ENCODE data around the gene ENDOV. TPM values are rescaled to one million over a fixed set of nuclear protein-coding genes. Genes with fewer than 3 reads are reported as not detected.

ENDOV gene
- total RNA-seq = 10 to 100 TPM in 3 of 4 donors, 1 to 10 TPM in 1; 9.5 to 33.3 (median 18.5) TPM

DNA sequence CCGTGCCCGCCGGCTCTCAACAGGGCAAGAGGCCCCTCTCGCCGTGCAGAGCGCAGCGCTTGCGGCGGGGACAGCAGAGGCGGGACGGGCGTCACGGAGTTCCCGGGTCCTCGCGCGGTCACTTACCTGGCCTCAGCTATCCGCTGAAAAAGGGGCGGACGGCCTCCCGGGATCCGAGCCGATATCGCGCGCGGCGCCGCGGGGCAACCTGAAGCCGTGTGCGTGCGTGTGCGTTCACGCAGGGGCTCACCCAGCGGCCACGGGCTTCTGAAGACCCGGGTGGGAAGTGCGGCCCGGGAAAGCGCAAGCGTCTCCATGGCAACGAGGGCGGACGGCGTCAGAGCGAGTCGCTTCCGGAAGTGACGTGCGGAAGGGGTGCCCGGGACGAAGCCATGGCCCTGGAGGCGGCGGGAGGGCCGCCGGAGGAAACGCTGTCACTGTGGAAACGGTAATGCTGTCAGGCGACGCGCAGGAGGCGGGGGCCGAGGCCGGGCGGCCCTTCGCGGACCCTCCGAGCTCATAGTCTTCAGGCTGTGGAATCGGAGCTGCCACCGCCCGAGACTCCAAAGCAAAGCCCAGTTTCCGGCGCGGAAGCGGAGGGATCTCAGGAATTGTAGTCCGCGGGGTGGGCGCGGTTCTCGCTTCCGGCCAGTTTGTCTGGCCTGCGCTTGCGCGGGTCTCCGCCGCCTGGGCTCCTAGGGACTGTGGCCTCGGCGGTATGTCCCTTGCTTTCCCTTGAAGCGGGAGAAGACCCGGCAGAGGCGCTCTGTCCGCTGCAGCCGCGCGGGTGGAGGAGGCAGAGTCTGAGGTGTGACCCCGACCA, at the start of gene ENDOV:
TSS of gene ENDOV (plus strand) at position 365 of the 823 bp plus-strand sequence. CDS start at position 393, 28 bp downstream.
- H3K9me3 ChIP-seq = no peaks in the 10 kb centered on the region
- intact Hi-C loops (cut with DNase I; ENCODE audit: low total_unique reads) = no loop called here
- H3K4me1 ChIP-seq = peaks cover 4 to 7% of the 10 kb centered on the region in 2 donors
- H3K27me3 ChIP-seq = no peaks in the 10 kb centered on the region
- TF ChIP-seq POLR2A (IDR thresholded peaks at IDR 0.05) = peak; percentile 22 to 66
- TF ChIP-seq, protein P1, sequence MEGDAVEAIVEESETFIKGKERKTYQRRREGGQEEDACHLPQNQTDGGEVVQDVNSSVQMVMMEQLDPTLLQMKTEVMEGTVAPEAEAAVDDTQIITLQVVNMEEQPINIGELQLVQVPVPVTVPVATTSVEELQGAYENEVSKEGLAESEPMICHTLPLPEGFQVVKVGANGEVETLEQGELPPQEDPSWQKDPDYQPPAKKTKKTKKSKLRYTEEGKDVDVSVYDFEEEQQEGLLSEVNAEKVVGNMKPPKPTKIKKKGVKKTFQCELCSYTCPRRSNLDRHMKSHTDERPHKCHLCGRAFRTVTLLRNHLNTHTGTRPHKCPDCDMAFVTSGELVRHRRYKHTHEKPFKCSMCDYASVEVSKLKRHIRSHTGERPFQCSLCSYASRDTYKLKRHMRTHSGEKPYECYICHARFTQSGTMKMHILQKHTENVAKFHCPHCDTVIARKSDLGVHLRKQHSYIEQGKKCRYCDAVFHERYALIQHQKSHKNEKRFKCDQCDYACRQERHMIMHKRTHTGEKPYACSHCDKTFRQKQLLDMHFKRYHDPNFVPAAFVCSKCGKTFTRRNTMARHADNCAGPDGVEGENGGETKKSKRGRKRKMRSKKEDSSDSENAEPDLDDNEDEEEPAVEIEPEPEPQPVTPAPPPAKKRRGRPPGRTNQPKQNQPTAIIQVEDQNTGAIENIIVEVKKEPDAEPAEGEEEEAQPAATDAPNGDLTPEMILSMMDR (IDR thresholded peaks at IDR 0.05) = no peak
- H3K36me3 ChIP-seq = no peaks in the 10 kb centered on the region
- DNase-seq = peak; percentile 93
- H3K4me3 ChIP-seq = peak within 1 kb of the TSS; percentile 82 to 83
- H3K27ac ChIP-seq = peak within 1 kb of the TSS; percentile 87 to 96

DNA sequence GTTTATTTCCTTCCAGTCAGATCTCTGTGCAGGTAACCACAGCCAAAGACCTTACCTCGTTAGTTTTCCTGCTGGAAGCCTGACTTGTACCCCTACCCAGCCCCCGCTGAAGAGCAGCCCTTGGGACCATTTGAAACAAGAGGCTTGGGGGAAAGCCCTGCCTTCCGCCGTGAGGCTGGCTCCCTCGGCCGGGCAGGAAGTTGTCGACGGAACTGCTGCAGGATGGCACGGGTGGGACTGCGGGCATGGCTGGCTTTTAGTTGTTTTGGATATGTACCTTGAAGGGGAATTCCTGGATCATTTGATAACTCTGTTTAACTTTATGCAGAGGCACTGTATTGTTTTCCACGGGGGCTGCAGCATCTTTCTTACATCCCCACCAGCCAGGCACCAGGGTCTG, 49.0 kb upstream of the ENDOV start:
- no peaks in the 10 kb centered on the region for H3K9me3 ChIP-seq
- intact Hi-C loops (cut with DNase I; ENCODE audit: low total_unique reads) = no loop called here

DNA sequence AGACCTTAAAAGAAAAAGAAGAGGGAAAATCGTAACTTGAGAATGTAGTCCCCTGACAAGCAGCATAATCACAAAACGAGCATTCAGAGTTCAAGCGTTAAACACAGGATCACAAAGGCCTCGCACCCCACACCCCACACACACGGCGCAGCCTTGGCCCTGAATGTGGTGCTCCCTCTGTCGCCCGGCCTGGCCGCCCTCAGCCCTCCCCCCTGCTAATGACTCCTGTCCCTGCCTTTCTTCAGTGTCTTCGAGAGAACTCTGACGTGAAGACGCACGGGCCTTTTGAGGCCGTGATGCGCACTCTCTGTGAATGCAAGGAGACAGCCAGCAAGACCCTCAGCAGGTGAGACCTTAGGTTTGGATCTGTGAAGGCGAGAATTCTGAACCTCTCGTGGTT, 47.5 kb upstream of the ENDOV start:
- H3K27me3 ChIP-seq = no peaks in the 10 kb centered on the region
- H3K36me3 ChIP-seq = no peaks in the 10 kb centered on the region
- H3K4me3 ChIP-seq = no peak overlapping the region
- no peaks in the 10 kb centered on the region for H3K4me1 ChIP-seq
- H3K27ac ChIP-seq = no peak overlapping the region
- TF ChIP-seq, protein P1 (IDR thresholded peaks at IDR 0.05) = no peak
- TF ChIP-seq POLR2A (IDR thresholded peaks at IDR 0.05) = no peak
- no peaks in the 10 kb centered on the region for H3K9me3 ChIP-seq
- DNase-seq = no peak
- intact Hi-C loops (cut with DNase I; ENCODE audit: low total_unique reads) = no loop called here

More for the DNA sequence above, 49.0 kb upstream of the ENDOV start:
- Histone ChIP-seq H3K4me1 (no peaks in the 10 kb centered on the region), H3K27ac (no peak overlapping the region), H3K27me3 (no peaks in the 10 kb centered on the region), H3K4me3 (no peak overlapping the region), H3K36me3 (no peaks in the 10 kb centered on the region)
- TF ChIP-seq POLR2A (IDR thresholded peaks at IDR 0.05) = no peak
- TF ChIP-seq, protein P1 (IDR thresholded peaks at IDR 0.05) = no peak
- no peak for DNase-seq

DNA sequence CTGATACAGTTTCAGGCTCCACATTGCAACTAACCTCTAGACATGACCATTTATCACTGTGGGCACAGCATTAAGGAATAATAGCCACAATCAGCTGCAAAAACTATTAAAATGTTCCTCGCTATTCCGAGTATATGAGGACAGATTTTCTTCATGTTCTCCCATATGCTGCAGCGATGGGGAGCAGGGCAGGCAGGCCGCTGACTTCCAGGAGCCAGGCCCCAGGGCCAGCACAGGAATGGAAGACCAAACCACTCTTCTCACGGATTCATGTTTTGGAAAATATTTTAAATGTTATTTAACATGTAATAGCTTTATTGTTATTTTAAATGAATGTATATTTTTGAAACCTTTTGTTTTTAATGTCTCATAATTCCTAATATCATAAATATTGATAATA, 43.8 kb upstream of the ENDOV start:
- TF ChIP-seq, protein P1 (IDR thresholded peaks at IDR 0.05) = no peak
- TF ChIP-seq POLR2A (IDR thresholded peaks at IDR 0.05) = no peak
- Histone ChIP-seq H3K36me3 (no peaks in the 10 kb centered on the region), H3K4me3 (no peak overlapping the region), H3K27ac (no peak overlapping the region), H3K4me1 (no peaks in the 10 kb centered on the region), H3K27me3 (no peaks in the 10 kb centered on the region), H3K9me3 (no peaks in the 10 kb centered on the region)
- intact Hi-C loops (cut with DNase I; ENCODE audit: low total_unique reads) = no loop called here
- DNase-seq = no peak

DNA sequence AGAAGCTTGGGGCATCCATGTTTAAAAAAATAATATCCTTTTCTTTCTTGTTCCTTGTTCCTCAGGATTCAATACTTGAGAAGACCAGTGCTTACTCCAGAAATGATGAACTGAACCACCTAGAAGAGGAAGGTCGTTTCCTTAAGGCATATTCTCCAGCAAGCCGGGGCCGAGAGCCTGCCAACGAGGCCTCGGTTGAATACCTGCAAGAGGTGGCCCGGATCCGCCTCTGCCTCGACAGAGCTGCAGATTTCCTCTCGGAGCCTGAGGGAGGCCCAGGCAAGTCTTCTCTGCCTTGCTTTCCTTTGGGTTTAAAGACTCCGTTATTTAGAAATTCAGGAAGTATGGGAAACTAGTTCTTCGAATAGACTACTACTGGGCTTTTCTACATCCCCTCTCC, 42.5 kb upstream of the ENDOV start:
- Histone ChIP-seq H3K36me3 (no peaks in the 10 kb centered on the region), H3K4me3 (no peak overlapping the region), H3K4me1 (no peaks in the 10 kb centered on the region), H3K27ac (no peak overlapping the region), H3K9me3 (no peaks in the 10 kb centered on the region), H3K27me3 (no peaks in the 10 kb centered on the region)
- TF ChIP-seq, protein P1 (IDR thresholded peaks at IDR 0.05) = no peak
- no peak for TF ChIP-seq POLR2A (IDR thresholded peaks at IDR 0.05)
- no peak for DNase-seq
- intact Hi-C loops (cut with DNase I; ENCODE audit: low total_unique reads) = no loop called here

All from uterus (tissue), 4 donors.